GM10266 (cell line): Measurements from ENCODE around the gene NEMP1.

Experiments used
- DNase-seq: peaks from one replicate; pipeline ENCODE4 v3.0.0; 2012; ENCODE audit errors: extremely low spot score
- TF ChIP-seq, protein P1 (sequence below): IDR thresholded peaks from 2 replicates; pipeline ENCODE4 v1.5.1; 2012; ENCODE audit warnings: mild to moderate bottlenecking, low read depth; ENCODE audit not compliant: control insufficient read depth, insufficient read depth; ENCODE audit errors: missing control alignments

Gene NEMP1

GRCh38 chr12:57078519-57079404 is at the start of gene NEMP1:
NEMP1 (minus strand) TSS chr12:57078791; CDS start chr12:57078745, 46 bp downstream.
- TF ChIP-seq, protein P1, sequence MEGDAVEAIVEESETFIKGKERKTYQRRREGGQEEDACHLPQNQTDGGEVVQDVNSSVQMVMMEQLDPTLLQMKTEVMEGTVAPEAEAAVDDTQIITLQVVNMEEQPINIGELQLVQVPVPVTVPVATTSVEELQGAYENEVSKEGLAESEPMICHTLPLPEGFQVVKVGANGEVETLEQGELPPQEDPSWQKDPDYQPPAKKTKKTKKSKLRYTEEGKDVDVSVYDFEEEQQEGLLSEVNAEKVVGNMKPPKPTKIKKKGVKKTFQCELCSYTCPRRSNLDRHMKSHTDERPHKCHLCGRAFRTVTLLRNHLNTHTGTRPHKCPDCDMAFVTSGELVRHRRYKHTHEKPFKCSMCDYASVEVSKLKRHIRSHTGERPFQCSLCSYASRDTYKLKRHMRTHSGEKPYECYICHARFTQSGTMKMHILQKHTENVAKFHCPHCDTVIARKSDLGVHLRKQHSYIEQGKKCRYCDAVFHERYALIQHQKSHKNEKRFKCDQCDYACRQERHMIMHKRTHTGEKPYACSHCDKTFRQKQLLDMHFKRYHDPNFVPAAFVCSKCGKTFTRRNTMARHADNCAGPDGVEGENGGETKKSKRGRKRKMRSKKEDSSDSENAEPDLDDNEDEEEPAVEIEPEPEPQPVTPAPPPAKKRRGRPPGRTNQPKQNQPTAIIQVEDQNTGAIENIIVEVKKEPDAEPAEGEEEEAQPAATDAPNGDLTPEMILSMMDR: no peak
- peak; percentile 89 for DNase-seq

DNA sequence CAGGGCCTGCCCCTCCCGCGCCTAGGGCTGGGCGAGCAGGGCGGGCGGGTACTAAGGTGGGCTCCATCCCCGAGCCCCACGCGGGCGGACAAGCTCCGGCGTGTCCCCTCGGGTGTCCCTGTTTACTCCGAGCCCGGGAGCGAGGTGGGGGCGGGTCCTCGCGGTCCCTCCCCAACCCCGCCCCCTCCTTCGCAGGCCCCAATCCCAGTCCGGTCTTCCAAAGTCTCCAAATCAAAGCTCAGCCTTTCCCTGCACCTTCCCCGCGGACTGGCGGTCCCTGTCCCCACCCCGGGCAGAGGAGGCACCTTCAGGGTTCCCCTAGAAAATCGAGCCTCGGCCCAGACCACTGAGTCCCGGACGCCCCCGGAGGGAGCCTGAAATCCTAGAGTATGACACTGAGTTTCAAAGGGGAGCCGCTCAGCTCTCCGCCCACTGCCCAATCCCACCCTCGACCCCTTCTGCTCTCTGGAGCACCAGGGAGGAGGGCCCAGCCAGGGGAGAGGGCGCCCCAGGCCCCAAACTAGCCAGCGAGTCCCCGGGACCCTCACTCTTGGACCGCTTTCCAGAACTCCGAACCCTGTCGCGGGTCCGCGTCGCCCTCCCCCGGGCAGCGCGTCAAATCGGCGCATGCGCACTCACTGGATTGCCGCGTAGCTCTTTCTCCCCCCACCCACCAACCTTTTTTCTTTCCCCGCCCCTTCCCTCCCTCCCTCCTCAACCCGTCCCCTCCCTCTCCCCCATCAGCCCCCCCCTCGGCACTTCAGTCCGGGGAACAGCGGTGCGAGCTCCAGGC is 49.3 kb upstream of the NEMP1 start, which contains the start of gene LRP1:
Gene LRP1 (plus strand): TSS at position 758 of the 793 bp plus-strand sequence. CDS start 482 bp downstream, outside the sequence.
- peak; percentile 87 for DNase-seq

GRCh38 chr12:57127101-57127725 is 48.6 kb upstream of the NEMP1 start:
- TF ChIP-seq, protein P1: peak; percentile 41
- peak; percentile 31 for DNase-seq

More for the DNA sequence above, 49.3 kb upstream of the NEMP1 start, which contains the start of gene LRP1:
- TF ChIP-seq, protein P1: no peak

DNA sequence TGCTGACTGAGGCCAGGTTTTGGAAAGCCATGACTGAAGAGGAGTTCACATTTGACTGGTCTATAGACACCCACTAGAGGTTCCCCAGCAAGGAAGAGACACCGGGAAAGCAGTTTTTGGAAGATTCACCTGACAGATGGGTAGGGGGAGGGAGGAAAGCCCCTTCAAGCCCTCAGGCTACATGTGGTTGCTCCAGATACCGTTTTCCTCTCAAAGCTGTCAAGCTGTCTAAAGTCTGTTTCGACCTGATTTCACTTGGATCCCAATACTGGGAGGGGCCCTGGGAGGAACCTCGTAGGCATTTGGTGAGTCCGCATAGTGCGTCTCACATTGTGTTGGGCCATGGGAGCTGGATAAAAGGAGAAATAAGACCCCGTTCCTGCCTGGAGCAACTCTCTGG is 48.0 kb upstream of the NEMP1 start:
- TF ChIP-seq, protein P1: no peak
- DNase-seq: no peak

GRCh38 chr12:57126061-57126460 is 47.5 kb upstream of the NEMP1 start:
- TF ChIP-seq, protein P1: no peak
- no peak for DNase-seq

- TF ChIP-seq, protein P1: peak; percentile 81
- peak; percentile 73 for DNase-seq
These were observed 45.8 kb upstream of the NEMP1 start for GRCh38 chr12:57124261-57124877.
